K562 (cell line): Measurements from ENCODE around the gene PADI1. TPM values are rescaled to one million over a fixed set of nuclear protein-coding genes. Genes with fewer than 3 reads are reported as not detected.
A peak's percentile ranks its signal among the peaks of the same experiment; 100 is the strongest.

ENCODE experiments used
- ATAC-seq: fragments of 200-7000 bp; cut with Tn5 transposase; 3 replicates; pipeline ENCODE4 v1.9.1; 2020; ENCODE audit warnings: moderate library complexity
- BruUV-seq: library from RNA; stranded (reverse); fragments of 400-500 nt; replicated peaks from 2 replicates; lab custom pipeline; 2021; lab: Mats Ljungman, UMichigan
- CTCF ChIA-PET: fragments of 300-600 bp; formaldehyde crosslinking; extraction: SDS; loops from one replicate; lab custom pipeline; 2021; ENCODE audit warnings: low intra/inter-chr PET ratio; lab: Yijun Ruan, JAX
- POLR2A ChIA-PET: fragments of 300-600, 350-650 bp; sonication (Branson Sonifier 250); formaldehyde crosslinking; extraction: SDS; loops from one replicate; lab custom pipeline; 2021; ENCODE audit warnings: antibody characterized with exemption, inconsistent platforms; lab: Yijun Ruan, JAX
- DNase-seq, 4 experiments: peaks; one replicate each; pipeline versions ENCODE4 v3.0.0 to v3.0.0-alpha.2; 2011 to 2018; ENCODE audit warnings: low spot score in 3 of 4, mixed read lengths in 3 of 4; ENCODE audit errors: extremely low read depth in 1 of 4
- FAIRE-seq: peaks from 2 replicates; lab custom pipeline; 2011; peaks lifted over from hg19 to GRCh38; lab: Jason Lieb, UNC
- H2AFZ ChIP-seq: 2 replicates; pipeline ENCODE4 v1.6.0; 2011; ENCODE audit warnings: low read depth, low read length, control low read depth, inconsistent platforms
- H3K27ac ChIP-seq: fragments of 200-600 bp; 3 replicates; pipeline ENCODE4 v1.8.0; 2011; ENCODE audit warnings: low read depth, mild to moderate bottlenecking, control low read depth, inconsistent platforms, low read length, moderate library complexity, mixed read lengths; ENCODE audit errors: extremely low read depth
- H3K27me3 ChIP-seq, 2 experiments: fragments of 300-600 bp in 1 of 2; 2 replicates in 1 of 2; 3 replicates in 1 of 2; pipeline versions ENCODE4 v1.6.0 to v1.8.0; 2011; ENCODE audit warnings: inconsistent platforms in 2 of 2, low read length in 2 of 2, mild to moderate bottlenecking in 1 of 2, mixed read lengths in 1 of 2, moderate library complexity in 1 of 2; ENCODE audit not compliant: control insufficient read depth in 2 of 2, insufficient read depth in 2 of 2
- H3K36me3 ChIP-seq: fragments of 300-600 bp; 3 replicates; pipeline ENCODE4 v1.8.0; 2011; ENCODE audit warnings: mild to moderate bottlenecking, low read length, inconsistent platforms; ENCODE audit not compliant: control insufficient read depth, insufficient read depth
- H3K4me1 ChIP-seq, 2 experiments: fragments of 200-600 bp in 1 of 2; replicated peaks in 1 of 2; 2 replicates in 1 of 2; 3 replicates in 1 of 2; pipeline versions ENCODE4 v1.5.1 to v1.8.0; 2011; ENCODE audit warnings: inconsistent platforms in 2 of 2, low read length in 2 of 2, mild to moderate bottlenecking in 1 of 2, mixed read lengths in 1 of 2, moderate library complexity in 1 of 2; ENCODE audit not compliant: control insufficient read depth in 2 of 2, insufficient read depth in 2 of 2
- H3K4me2 ChIP-seq: 2 replicates; pipeline ENCODE4 v1.6.1; 2011; ENCODE audit warnings: low read length, control low read depth, inconsistent platforms, mixed read lengths; ENCODE audit not compliant: insufficient read depth
- H3K4me3 ChIP-seq: fragments of 200-600 bp; sonication (generic), shearing (Covaris generic); 2 replicates; pipeline ENCODE4 v1.5.1; 2016; ENCODE audit warnings: control low read depth, inconsistent platforms
- H3K79me2 ChIP-seq: fragments of 200-600 bp; 3 replicates; pipeline ENCODE4 v1.8.0; 2011; ENCODE audit warnings: low read length, inconsistent platforms; ENCODE audit not compliant: control insufficient read depth, insufficient read depth
- H3K9ac ChIP-seq, 2 experiments: 2 replicates each; pipeline versions ENCODE4 v1.6.0 to v1.6.1; 2011; ENCODE audit warnings: low read depth in 2 of 2, low read length in 2 of 2, control low read depth in 1 of 2, inconsistent platforms in 1 of 2, mild to moderate bottlenecking in 1 of 2, mixed read lengths in 1 of 2; ENCODE audit not compliant: insufficient read depth in 1 of 2
- H3K9me1 ChIP-seq: one replicate; pipeline ENCODE4 v1.6.0; 2011; ENCODE audit warnings: inconsistent platforms, mild to moderate bottlenecking, low read length, moderate library complexity; ENCODE audit not compliant: control insufficient read depth, insufficient read depth
- H3K9me3 ChIP-seq: replicated peaks from 2 replicates; pipeline ENCODE4 v1.5.1; 2011; ENCODE audit warnings: low read depth, low read length, inconsistent platforms; ENCODE audit not compliant: control insufficient read depth, insufficient read depth
- H4K20me1 ChIP-seq: replicated peaks from 2 replicates; pipeline ENCODE4 v1.6.1; 2011; ENCODE audit warnings: low read length, inconsistent platforms, mixed read lengths; ENCODE audit not compliant: control insufficient read depth, insufficient read depth
- ATF4 ChIP-seq: fragments of 450-650 bp; formaldehyde crosslinking; IDR thresholded peaks from 2 replicates; pipeline ENCODE4 v1.4.0; 2022; ENCODE audit warnings: mild to moderate bottlenecking, moderate library complexity
- BCOR ChIP-seq: fragments of 450-650 bp; IDR thresholded peaks from 2 replicates; pipeline ENCODE4 v1.6.1; 2016
- CBFA2T3 ChIP-seq: fragments of 450-650 bp; IDR thresholded peaks from 2 replicates; pipeline ENCODE4 v1.6.1; 2017
- DLX4 ChIP-seq: fragments of 250-450 bp; sonication (Bioruptor Pico); IDR thresholded peaks from 2 replicates; pipeline ENCODE4 v1.6.1; 2021; ENCODE audit warnings: mild to moderate bottlenecking
- HEY1 ChIP-seq: fragments of 250-450 bp; sonication (Bioruptor Pico); IDR thresholded peaks from 2 replicates; pipeline ENCODE4 v1.5.0; 2020; ENCODE audit warnings: mild to moderate bottlenecking, moderate library complexity, borderline replicate concordance
- NFIC ChIP-seq: fragments of 450-650 bp; IDR thresholded peaks from 2 replicates; pipeline ENCODE4 v1.6.1; 2017; ENCODE audit warnings: mild to moderate bottlenecking, inconsistent platforms
- PHF8 ChIP-seq: fragments of 200-600 bp; sonication (generic); IDR thresholded peaks from 2 replicates; pipeline ENCODE4 v1.6.1; 2012; ENCODE audit warnings: mixed run types, mild to moderate bottlenecking, inconsistent platforms, low read length, moderate library complexity, borderline replicate concordance
- RB1 ChIP-seq: fragments of 450-650 bp; IDR thresholded peaks from 2 replicates; pipeline ENCODE4 v1.6.1; 2017; ENCODE audit warnings: low read depth, mild to moderate bottlenecking
- RBM25 ChIP-seq: fragments of 200-400 bp; formaldehyde crosslinking; IDR thresholded peaks from 2 replicates; pipeline ENCODE4 v1.6.1; 2018; ENCODE audit warnings: low read length, low read depth, moderate library complexity; ENCODE audit not compliant: severe bottlenecking
- RERE ChIP-seq: sonication (generic); formaldehyde crosslinking; IDR thresholded peaks from 2 replicates; pipeline ENCODE4 v1.8.0; 2023; ENCODE audit warnings: missing genetic modification reagents, mild to moderate bottlenecking, borderline replicate concordance
- SMAD3 ChIP-seq: fragments of 450-650 bp; formaldehyde crosslinking; conservative IDR thresholded peaks from 2 replicates; pipeline ENCODE4 v1.4.0; 2020; ENCODE audit warnings: mild to moderate bottlenecking
- TAF9B ChIP-seq: fragments of 450-650 bp; IDR thresholded peaks from 2 replicates; pipeline ENCODE4 v1.6.1; 2018; ENCODE audit warnings: mild to moderate bottlenecking; ENCODE audit not compliant: partially characterized antibody
- TCF7 ChIP-seq: sonication (generic); IDR thresholded peaks from 2 replicates; pipeline ENCODE4 v1.6.1; 2016; ENCODE audit warnings: antibody characterized with exemption, borderline replicate concordance
- ZNF263 ChIP-seq: sonication (generic); formaldehyde crosslinking; IDR thresholded peaks from 2 replicates; pipeline ENCODE4 v1.8.0; 2022; ENCODE audit warnings: mild to moderate bottlenecking, missing genetic modification reagents, borderline replicate concordance
- ZNF583 ChIP-seq: fragments of 250-450 bp; sonication (Bioruptor Pico); IDR thresholded peaks from 2 replicates; pipeline ENCODE4 v1.4.0; 2020
- WGBS: fragments of 100-300 bp; shearing (Covaris generic); methylation state at CpG from one replicate; pipeline ENCODE4 v1.1.6; 2016; ENCODE audit warnings: low coverage, mixed read lengths; ENCODE audit not compliant: insufficient coverage; ENCODE audit errors: missing lambda C conversion rate; 5-methylcytosine and 5-hydroxymethylcytosine counted together
- in situ Hi-C: fragments of 300-500 bp; cut with MboI; formaldehyde crosslinking; loops from 4 replicates; pipeline ENCODE4 v1.15.0; 2018; ENCODE audit warnings: inconsistent platforms, mixed read lengths
- intact Hi-C: fragments of 100-400 bp; cut with micrococcal nuclease; formaldehyde crosslinking; loops from 2 replicates; pipeline ENCODE4 v1.14.2; 2022
- polyA plus RNA-seq, 8 experiments: library from polyadenylated mRNA; depleted of rRNA in 4 of 8; stranded (reverse) in 5 of 8; unstranded in 3 of 8; fragments of >200 nt; fragmentation: Nextera tagmentation in 2 of 8; fragmentation: Illumina TruSeq in 1 of 8; extraction: Ambion mirVana in 2 of 8; extraction: Trizol in 1 of 8; gene quantifications; 2 replicates each; pipeline versions ENCODE4 v1.2.1 to v1.2.3, GENCODE V29; 2011 to 2014; ENCODE audit warnings: inconsistent platforms in 1 of 8, missing spikeins in 1 of 8
- total RNA-seq, 7 experiments: library from RNA; depleted of rRNA in 6 of 7; stranded (reverse); fragments of >200 nt in 6 of 7; fragmentation: Illumina TruSeq in 2 of 7; extraction: Trizol in 2 of 7; gene quantifications; 2 replicates each; pipeline versions ENCODE4 v1.2.1 to v1.2.3, GENCODE V29; 2011 to 2021; ENCODE audit warnings: low replicate concordance in 1 of 7

PADI1 gene
- total and polyA plus RNA-seq, 9 of the 15 experiments (the other 6 are each of a cell fraction or from before 2014, with no cell fraction given) = not detected

GRCh38 chr1:17287130-17287776, 82.3 kb downstream of the PADI1 start:
- CTCF ChIA-PET = no interaction called here
- no peak for ATAC-seq
- BruUV-seq = no TSS peak

More at GRCh38 chr1:17287130-17287776, 82.3 kb downstream of the PADI1 start:
- Histone ChIP-seq H3K27me3 (peaks cover 31 to 58% of the 10 kb centered on the region in 2 experiments), H3K9ac (no peak overlapping the region), H3K9me1 (no peaks in the 10 kb centered on the region), H3K4me2 (no peak overlapping the region), H3K4me3 (no peak overlapping the region), H3K79me2 (no peaks in the 10 kb centered on the region), H3K36me3 (no peaks in the 10 kb centered on the region), H4K20me1 (peaks cover 21% of the 10 kb centered on the region), H3K27ac (no peak overlapping the region), H2AFZ (no peak overlapping the region), H3K9me3 (no peaks in the 10 kb centered on the region), H3K4me1 (peaks cover 2 to 3% of the 10 kb centered on the region in 2 experiments; a peak in 3 of 5 replicates)
- DNase-seq (no peak), FAIRE-seq (no peak)
- in situ Hi-C loops (no loop called here), intact Hi-C loops (no loop called here)
- 9% methylated on average over 5 of the region's 5 CpGs for WGBS
- POLR2A ChIA-PET = interaction anchor here (0.7 kb wide), 1 partner anchor 11 kb away, joined by 3 read pairs; no protein-coding TSS in a partner anchor
- no peak for TF ChIP-seq NFIC
- TF ChIP-seq TAF9B = no peak
- no peak for TF ChIP-seq HEY1 (CRISPR knock-in tag)
- no peak for TF ChIP-seq RERE (CRISPR knock-in tag)
- peak; percentile 72 for TF ChIP-seq RBM25
- TF ChIP-seq ZNF263 (CRISPR knock-in tag) = no peak
- no peak for TF ChIP-seq TCF7
- no peak for TF ChIP-seq PHF8
- no peak for TF ChIP-seq RB1
- TF ChIP-seq SMAD3 (CRISPR knock-in tag) = no peak
- 0 out of 2 replicates have a peak, but pooled peaks have one; percentile 28 for TF ChIP-seq BCOR
- no peak for TF ChIP-seq ZNF583 (CRISPR knock-in tag)
- TF ChIP-seq CBFA2T3 = no peak
- no peak for TF ChIP-seq ATF4 (CRISPR knock-in tag)
- no peak for TF ChIP-seq DLX4 (CRISPR knock-in tag)
